Neural progenitor cell (in vitro differentiated cells): ENCODE measurements around the gene ACTA1.

Experiments
- EZH2phosphoT487 ChIP-seq: fragments of 200-600 bp; sonication (generic); IDR thresholded peaks from 2 replicates; pipeline ENCODE4 v1.6.1; 2017; ENCODE audit warnings: antibody characterized with exemption
- TF ChIP-seq, protein P1 (sequence below): fragments of 200-600 bp; sonication (generic); IDR thresholded peaks from 2 replicates; pipeline ENCODE4 v1.5.1; 2017; ENCODE audit warnings: antibody characterized with exemption, mild to moderate bottlenecking

DNA sequence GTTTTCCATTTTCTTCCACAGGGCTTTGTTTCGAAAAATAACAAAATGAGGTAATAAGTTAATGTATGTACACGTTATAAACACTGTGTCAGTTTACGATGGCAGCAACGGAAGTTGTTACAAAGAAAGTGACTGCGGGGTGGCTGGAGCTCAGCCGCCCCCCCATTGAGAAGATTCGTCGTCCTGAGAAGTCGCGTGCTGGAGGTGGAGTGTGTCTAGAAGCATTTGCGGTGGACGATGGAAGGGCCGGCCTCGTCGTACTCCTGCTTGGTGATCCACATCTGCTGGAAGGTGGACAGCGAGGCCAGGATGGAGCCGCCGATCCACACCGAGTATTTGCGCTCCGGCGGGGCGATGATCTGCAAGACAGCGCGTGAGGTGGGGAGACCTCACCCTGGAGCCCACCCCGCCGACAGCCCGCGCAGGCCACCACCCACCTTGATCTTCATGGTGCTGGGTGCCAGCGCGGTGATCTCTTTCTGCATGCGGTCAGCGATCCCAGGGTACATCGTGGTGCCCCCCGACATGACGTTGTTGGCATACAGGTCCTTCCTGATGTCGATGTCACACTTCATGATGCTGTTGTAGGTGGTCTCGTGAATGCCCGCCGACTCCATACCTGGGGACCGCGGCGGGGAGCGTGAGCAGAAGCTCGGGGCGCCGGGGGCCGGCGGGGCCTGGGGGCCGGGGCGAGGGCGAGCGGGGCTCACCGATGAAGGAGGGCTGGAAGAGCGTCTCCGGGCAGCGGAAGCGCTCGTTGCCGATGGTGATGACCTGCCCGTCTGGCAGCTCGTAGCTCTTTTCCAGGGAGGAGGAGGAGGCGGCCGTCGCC is 2.4 kb downstream of the ACTA1 start:
- TF ChIP-seq, protein P1, sequence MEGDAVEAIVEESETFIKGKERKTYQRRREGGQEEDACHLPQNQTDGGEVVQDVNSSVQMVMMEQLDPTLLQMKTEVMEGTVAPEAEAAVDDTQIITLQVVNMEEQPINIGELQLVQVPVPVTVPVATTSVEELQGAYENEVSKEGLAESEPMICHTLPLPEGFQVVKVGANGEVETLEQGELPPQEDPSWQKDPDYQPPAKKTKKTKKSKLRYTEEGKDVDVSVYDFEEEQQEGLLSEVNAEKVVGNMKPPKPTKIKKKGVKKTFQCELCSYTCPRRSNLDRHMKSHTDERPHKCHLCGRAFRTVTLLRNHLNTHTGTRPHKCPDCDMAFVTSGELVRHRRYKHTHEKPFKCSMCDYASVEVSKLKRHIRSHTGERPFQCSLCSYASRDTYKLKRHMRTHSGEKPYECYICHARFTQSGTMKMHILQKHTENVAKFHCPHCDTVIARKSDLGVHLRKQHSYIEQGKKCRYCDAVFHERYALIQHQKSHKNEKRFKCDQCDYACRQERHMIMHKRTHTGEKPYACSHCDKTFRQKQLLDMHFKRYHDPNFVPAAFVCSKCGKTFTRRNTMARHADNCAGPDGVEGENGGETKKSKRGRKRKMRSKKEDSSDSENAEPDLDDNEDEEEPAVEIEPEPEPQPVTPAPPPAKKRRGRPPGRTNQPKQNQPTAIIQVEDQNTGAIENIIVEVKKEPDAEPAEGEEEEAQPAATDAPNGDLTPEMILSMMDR = no peak
- TF ChIP-seq EZH2phosphoT487 = no peak
